C4-2B (cell line): ENCODE data around the gene KANK3.

Source experiments
- CTCF ChIP-seq: fragments of 450-650 bp; conservative IDR thresholded peaks from 2 replicates; pipeline ENCODE4 v1.5.1; 2017; ENCODE audit warnings: mild to moderate bottlenecking
- ZFX ChIP-seq: fragments of 450-650 bp; IDR thresholded peaks from 2 replicates; pipeline ENCODE4 v1.6.1; 2017

GRCh38 chr19:8319807-8320520 is 23.1 kb downstream of the KANK3 start:
- TF ChIP-seq CTCF (no peak), ZFX (no peak)
